Trophoblast cell (in vitro differentiated cells and primary cell): Measurements from ENCODE around the gene SNRPB.

Experiments used
- DNase-seq, 2 donors: peaks; one replicate each; pipeline ENCODE4 v3.0.0-alpha.2; 2016
- H2AFZ ChIP-seq: 2 replicates; pipeline ENCODE4 v1.6.1; 2013; ENCODE audit warnings: low read length, moderate library complexity, mild to moderate bottlenecking; ENCODE audit not compliant: insufficient read depth, poor library complexity
- H2AK5ac ChIP-seq: 2 replicates; pipeline ENCODE4 v1.6.1; 2013; ENCODE audit warnings: mild to moderate bottlenecking, low read length
- H2BK120ac ChIP-seq: 2 replicates; pipeline ENCODE4 v1.6.1; 2013; ENCODE audit warnings: low read length, mild to moderate bottlenecking, moderate library complexity; ENCODE audit not compliant: insufficient read depth, poor library complexity
- H2BK12ac ChIP-seq: 2 replicates; pipeline ENCODE4 v1.6.1; 2013; ENCODE audit warnings: mild to moderate bottlenecking, low read length, moderate library complexity
- H2BK5ac ChIP-seq: 2 replicates; pipeline ENCODE4 v1.6.1; 2013; ENCODE audit warnings: low read length, low read depth, moderate library complexity, mild to moderate bottlenecking; ENCODE audit not compliant: poor library complexity
- H3K14ac ChIP-seq: 2 replicates; pipeline ENCODE4 v1.6.1; 2013; ENCODE audit warnings: mild to moderate bottlenecking, low read length
- H3K18ac ChIP-seq: 2 replicates; pipeline ENCODE4 v1.6.1; 2013; ENCODE audit warnings: mild to moderate bottlenecking, low read length
- H3K23ac ChIP-seq: 2 replicates; pipeline ENCODE4 v1.6.1; 2013; ENCODE audit warnings: low read length
- H3K27ac ChIP-seq: 2 replicates; pipeline ENCODE4 v1.5.1; 2013; ENCODE audit warnings: low read depth, mild to moderate bottlenecking, inconsistent platforms, low read length, moderate library complexity
- H3K27me3 ChIP-seq: 2 replicates; pipeline ENCODE4 v1.6.1; 2013; ENCODE audit warnings: inconsistent platforms, mild to moderate bottlenecking, low read length, moderate library complexity; ENCODE audit not compliant: insufficient read depth
- H3K36me3 ChIP-seq, 2 experiments: 1 replicate in 1 of 2; 2 replicates in 1 of 2; pipeline ENCODE4 v1.6.1; 2013; ENCODE audit warnings: low read length in 2 of 2, mild to moderate bottlenecking in 2 of 2, moderate library complexity in 1 of 2; ENCODE audit not compliant: insufficient read depth in 2 of 2, control insufficient read depth in 1 of 2
- H3K4ac ChIP-seq: 2 replicates; pipeline ENCODE4 v1.6.1; 2013; ENCODE audit warnings: low read depth, mild to moderate bottlenecking, low read length, moderate library complexity
- H3K4me1 ChIP-seq, 2 experiments: 1 replicate in 1 of 2; 2 replicates in 1 of 2; pipeline ENCODE4 v1.6.1; 2013; ENCODE audit warnings: low read length in 2 of 2, mild to moderate bottlenecking in 2 of 2, moderate library complexity in 1 of 2; ENCODE audit not compliant: insufficient read depth in 2 of 2, control insufficient read depth in 1 of 2
- H3K4me2 ChIP-seq: 2 replicates; pipeline ENCODE4 v1.6.1; 2013; ENCODE audit warnings: inconsistent platforms, mild to moderate bottlenecking, low read length, moderate library complexity
- H3K4me3 ChIP-seq: 2 replicates; pipeline ENCODE4 v1.5.1; 2013; ENCODE audit warnings: mild to moderate bottlenecking, low read depth, low read length, inconsistent platforms
- H3K79me1 ChIP-seq: one replicate; pipeline ENCODE4 v1.6.1; 2013; ENCODE audit warnings: low read length
- H3K79me2 ChIP-seq: 2 replicates; pipeline ENCODE4 v1.6.1; 2013; ENCODE audit warnings: low read length, mild to moderate bottlenecking; ENCODE audit not compliant: control insufficient read depth, insufficient read depth, poor library complexity
- H3K9ac ChIP-seq: 2 replicates; pipeline ENCODE4 v1.6.1; 2013; ENCODE audit warnings: mild to moderate bottlenecking, low read length
- H3K9me3 ChIP-seq: 2 replicates; pipeline ENCODE4 v1.6.1; 2013; ENCODE audit warnings: low read depth, mild to moderate bottlenecking, control low read depth, inconsistent platforms, low read length; ENCODE audit not compliant: insufficient read depth
- H4K12ac ChIP-seq: 2 replicates; pipeline ENCODE4 v1.6.1; 2013; ENCODE audit warnings: low read depth, mild to moderate bottlenecking, low read length, moderate library complexity
- H4K8ac ChIP-seq: 2 replicates; pipeline ENCODE4 v1.6.1; 2013; ENCODE audit warnings: low read depth, mild to moderate bottlenecking, low read length, moderate library complexity
- H4K91ac ChIP-seq: one replicate; pipeline ENCODE4 v1.6.1; 2013; ENCODE audit warnings: low read depth, mild to moderate bottlenecking, low read length, moderate library complexity
- WGBS: extraction: QIAGEN DNeasy Blood & Tissue Kit; methylation state at CpG from one replicate; pipeline ENCODE4 v1.1.7; 2013; ENCODE audit warnings: missing lambda C conversion rate; ENCODE audit not compliant: insufficient read length, insufficient coverage; ENCODE audit errors: extremely low coverage; 5-methylcytosine and 5-hydroxymethylcytosine counted together

Gene SNRPB

DNA sequence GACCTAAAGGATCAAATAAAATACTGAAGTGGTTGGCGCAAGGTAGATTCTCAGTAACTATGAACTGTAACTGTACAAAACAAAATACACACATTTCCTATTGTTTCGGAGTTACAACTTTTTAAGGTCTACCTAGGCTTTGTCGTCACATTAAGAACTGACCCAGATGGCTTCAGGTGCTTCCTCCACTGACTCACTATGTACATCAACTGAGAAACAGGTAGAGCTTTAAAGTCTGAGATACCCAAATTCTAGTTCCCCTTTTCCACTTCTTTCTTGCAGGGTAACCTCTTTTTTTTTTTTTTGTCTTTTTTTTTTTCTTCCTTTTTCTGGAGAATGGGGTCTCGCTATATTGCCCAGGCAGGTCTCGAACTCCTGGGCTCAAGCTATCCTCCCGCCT, 5.5 kb downstream of the SNRPB start:
- Histone ChIP-seq H3K79me1 (peaks cover 2% of the 10 kb centered on the region), H3K23ac (no peak overlapping the region), H3K27me3 (no peaks in the 10 kb centered on the region), H3K4ac (no peak overlapping the region), H2BK5ac (no peak overlapping the region), H3K4me2 (no peak overlapping the region), H3K9ac (no peak overlapping the region), H4K91ac (no peak overlapping the region), H2BK12ac (no peak overlapping the region), H3K27ac (no peak overlapping the region), H4K12ac (no peak overlapping the region), H2BK120ac (no peak overlapping the region), H3K9me3 (no peaks in the 10 kb centered on the region), H3K4me3 (no peak overlapping the region), H2AFZ (no peak overlapping the region), H3K79me2 (peaks cover 20% of the 10 kb centered on the region), H2AK5ac (no peak overlapping the region), H3K14ac (no peak overlapping the region), H3K4me1 (peaks cover 0 to 5% of the 10 kb centered on the region in 2 experiments), H3K18ac (no peak overlapping the region), H4K8ac (no peak overlapping the region), H3K36me3 (peaks cover 37 to 57% of the 10 kb centered on the region in 2 experiments)
- WGBS: no CpG with 5 or more reads among the region's 6 CpGs
- DNase-seq: no peak

DNA sequence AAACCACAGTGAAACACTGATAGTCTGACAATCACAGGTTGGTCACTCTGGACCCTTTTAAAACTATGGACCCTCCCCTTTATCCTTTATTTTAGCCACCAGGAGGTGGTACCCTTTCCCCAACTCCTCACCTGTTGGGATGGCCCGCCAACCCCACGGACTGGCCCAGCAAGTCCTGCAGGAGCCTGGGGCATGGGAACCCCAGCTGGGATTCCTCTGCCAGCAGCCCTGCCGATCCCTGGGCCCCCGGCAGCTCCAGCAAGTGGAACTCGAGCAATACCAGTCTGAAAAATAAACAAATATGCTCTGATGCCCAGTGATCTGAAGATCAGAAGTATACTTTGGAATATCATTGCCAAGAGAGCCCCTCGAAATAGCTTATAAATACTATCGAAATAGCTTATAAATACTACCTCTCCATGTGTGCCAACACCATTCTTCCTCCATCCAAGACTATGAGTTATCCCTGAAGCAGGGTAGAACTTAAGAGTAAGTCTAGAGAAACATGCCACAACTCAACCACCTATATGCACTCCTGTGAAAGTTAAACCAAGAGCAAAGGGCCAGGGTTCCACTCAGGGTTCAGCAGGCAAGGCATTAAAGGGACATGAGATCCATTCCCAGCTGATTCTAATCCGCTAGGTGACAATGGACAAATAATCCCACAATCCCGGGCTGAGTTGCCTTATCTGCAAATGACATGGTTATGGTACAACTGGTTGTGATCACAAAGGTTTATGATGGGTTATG, 6.8 kb downstream of the SNRPB start:
- Histone ChIP-seq H4K8ac (no peak overlapping the region), H3K23ac (no peak overlapping the region), H3K14ac (no peak overlapping the region), H4K91ac (no peak overlapping the region), H3K79me2 (peaks cover 7% of the 10 kb centered on the region), H3K27me3 (no peaks in the 10 kb centered on the region), H3K79me1 (no peaks in the 10 kb centered on the region), H3K9ac (no peak overlapping the region), H2BK12ac (no peak overlapping the region), H3K4me3 (no peak overlapping the region), H3K4me1 (no peaks in the 10 kb centered on the region), H3K9me3 (no peaks in the 10 kb centered on the region), H2AFZ (no peak overlapping the region), H3K36me3 (peaks cover 37 to 59% of the 10 kb centered on the region in 2 experiments), H4K12ac (no peak overlapping the region), H3K27ac (no peak overlapping the region), H2AK5ac (no peak overlapping the region), H2BK5ac (no peak overlapping the region), H2BK120ac (no peak overlapping the region), H3K4ac (no peak overlapping the region), H3K18ac (no peak overlapping the region), H3K4me2 (no peak overlapping the region)
- no CpG with 5 or more reads among the region's 9 CpGs for WGBS
- no peak for DNase-seq

GRCh38 chr20:2462484-2462883, 8.1 kb downstream of the SNRPB start:
- H4K8ac ChIP-seq: no peak overlapping the region
- H4K91ac ChIP-seq: no peak overlapping the region
- H3K9me3 ChIP-seq: no peaks in the 10 kb centered on the region
- H3K14ac ChIP-seq: no peak overlapping the region
- H3K36me3 ChIP-seq: peaks cover 34 to 57% of the 10 kb centered on the region in 2 experiments
- H3K79me2 ChIP-seq: peaks cover under 1% of the 10 kb centered on the region
- no peak overlapping the region for H2BK12ac ChIP-seq
- H3K4me2 ChIP-seq: no peak overlapping the region
- H2AK5ac ChIP-seq: no peak overlapping the region
- H4K12ac ChIP-seq: no peak overlapping the region
- H3K23ac ChIP-seq: no peak overlapping the region
- no peaks in the 10 kb centered on the region for H3K27me3 ChIP-seq
- H3K4ac ChIP-seq: no peak overlapping the region
- no peak overlapping the region for H3K27ac ChIP-seq
- no CpG with 5 or more reads among the region's 3 CpGs for WGBS
- no peak overlapping the region for H3K18ac ChIP-seq
- H2BK120ac ChIP-seq: no peak overlapping the region
- no peak overlapping the region for H2BK5ac ChIP-seq
- H3K9ac ChIP-seq: no peak overlapping the region
- H2AFZ ChIP-seq: no peak overlapping the region
- no peak overlapping the region for H3K4me3 ChIP-seq
- no peaks in the 10 kb centered on the region for H3K4me1 ChIP-seq
- H3K79me1 ChIP-seq: no peaks in the 10 kb centered on the region
- no peak for DNase-seq

DNA sequence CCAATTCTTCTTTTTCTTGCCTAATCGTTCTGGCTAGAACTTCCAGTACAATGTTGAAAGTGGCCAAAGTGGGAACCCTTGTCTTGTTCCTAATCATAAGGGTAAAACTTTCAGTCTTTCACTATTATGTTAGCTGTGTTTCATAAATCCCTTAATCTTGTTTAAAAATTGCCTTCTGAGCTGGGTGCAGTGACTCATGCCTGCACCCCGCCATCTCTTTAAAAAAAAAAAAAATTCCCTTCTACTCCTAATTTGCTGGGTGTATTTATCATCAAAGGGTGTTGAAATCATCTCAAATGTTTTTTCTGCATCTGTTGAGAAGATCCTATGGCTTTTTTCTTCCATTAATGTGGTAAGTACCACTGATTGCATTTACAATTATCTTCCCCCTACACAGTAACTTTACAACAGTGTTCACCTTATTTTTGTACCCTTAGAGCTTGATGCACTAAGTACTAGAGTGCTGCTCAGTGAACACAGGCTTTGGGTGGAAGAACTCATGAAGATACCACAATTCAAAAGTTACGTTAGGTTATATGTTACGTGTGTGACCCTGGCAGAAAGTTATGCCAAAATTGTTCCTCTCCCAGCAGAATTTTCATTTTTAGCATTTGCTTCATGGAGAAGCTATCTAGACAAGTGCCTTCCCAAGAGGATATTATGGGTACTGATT, 9.7 kb downstream of the SNRPB start:
- H3K14ac ChIP-seq: no peak overlapping the region
- H3K18ac ChIP-seq: no peak overlapping the region
- H2BK5ac ChIP-seq: no peak overlapping the region
- H3K4ac ChIP-seq: no peak overlapping the region
- H2BK12ac ChIP-seq: no peak overlapping the region
- no peak overlapping the region for H3K4me3 ChIP-seq
- H4K8ac ChIP-seq: no peak overlapping the region
- no peak overlapping the region for H2BK120ac ChIP-seq
- H3K79me1 ChIP-seq: no peaks in the 10 kb centered on the region
- H2AK5ac ChIP-seq: no peak overlapping the region
- H3K36me3 ChIP-seq: peaks cover 28 to 46% of the 10 kb centered on the region in 2 experiments
- no peak overlapping the region for H3K4me2 ChIP-seq
- H3K27ac ChIP-seq: no peak overlapping the region
- H3K23ac ChIP-seq: no peak overlapping the region
- H2AFZ ChIP-seq: no peak overlapping the region
- H4K91ac ChIP-seq: no peak overlapping the region
- H3K4me1 ChIP-seq: no peaks in the 10 kb centered on the region
- no peaks in the 10 kb centered on the region for H3K79me2 ChIP-seq
- H3K9ac ChIP-seq: no peak overlapping the region
- H4K12ac ChIP-seq: no peak overlapping the region
- H3K9me3 ChIP-seq: no peaks in the 10 kb centered on the region
- WGBS: no CpG with 5 or more reads among the region's 4 CpGs
- H3K27me3 ChIP-seq: no peaks in the 10 kb centered on the region
- no peak for DNase-seq
